Esophagus squamous epithelium (tissue), 5 donors: ENCODE measurements around the gene OAF. TPM values are rescaled to one million over a fixed set of nuclear protein-coding genes. Genes with fewer than 3 reads are reported as not detected.

Source experiments
- DNase-seq: peaks from one replicate; lab custom pipeline; 2025; lab: John Stamatoyannopoulos, UW
- H3K27ac ChIP-seq, 4 donors: fragments of 200-600 bp; sonication (generic); one replicate each; pipeline ENCODE4 v1.5.1; 2016 to 2019; ENCODE audit warnings: mild to moderate bottlenecking in 1 of 4
- H3K27me3 ChIP-seq, 4 donors: fragments of 200-600 bp; sonication (generic); 1 replicate in 3 of 4; 2 replicates in 1 of 4; pipeline versions ENCODE4 v1.5.1 to v1.6.0; 2017 to 2021; ENCODE audit warnings: antibody characterized with exemption in 1 of 4
- H3K36me3 ChIP-seq, 3 donors: fragments of 200-600 bp; sonication (generic); one replicate each; pipeline ENCODE4 v1.5.1; 2016 to 2019
- H3K4me1 ChIP-seq, 3 donors: fragments of 200-600 bp; sonication (generic); one replicate each; pipeline ENCODE4 v1.5.1; 2017 to 2019
- H3K4me3 ChIP-seq, 4 donors: fragments of 200-600 bp; sonication (generic); 1 replicate in 3 of 4; 2 replicates in 1 of 4; pipeline ENCODE4 v1.5.1; 2016 to 2019; ENCODE audit warnings: mild to moderate bottlenecking in 2 of 4, moderate library complexity in 1 of 4
- H3K9me3 ChIP-seq, 3 donors: fragments of 200-600 bp; sonication (generic); one replicate each; pipeline ENCODE4 v1.5.1; 2016 to 2019
- POLR2A ChIP-seq, 4 donors: fragments of 450-650 bp; IDR thresholded peaks; one replicate each; pipeline ENCODE4 v1.6.1; 2017; ENCODE audit warnings: antibody characterized with exemption in 4 of 4, mild to moderate bottlenecking in 4 of 4, moderate library complexity in 3 of 4
- WGBS, 2 donors: methylation state at CpG; one replicate each; pipeline ENCODE4 v1.1.5; 2018; 5-methylcytosine and 5-hydroxymethylcytosine counted together
- intact Hi-C: fragments of 100-400 bp; cut with DNase I; formaldehyde crosslinking; loops from one replicate; pipeline ENCODE4 v1.15.0; 2022
- total RNA-seq, 4 donors: library from RNA; depleted of rRNA; stranded (reverse); fragments of >200 nt; gene quantifications; one replicate each; pipeline ENCODE4 v1.1.0, GENCODE V29; 2016
- TF ChIP-seq, protein P1 (sequence below), 6 experiments: fragments of 450-650 bp in 4 of 6; fragments of 200-600 bp in 2 of 6; sonication (generic) in 2 of 6; IDR thresholded peaks; one replicate each; pipeline ENCODE4 v1.5.1; 2016 to 2019; ENCODE audit warnings: antibody characterized with exemption in 6 of 6, mild to moderate bottlenecking in 4 of 6, moderate library complexity in 4 of 6
- donor health status: DM: yes; HTN: yes; CAD: no.

Gene OAF
- total RNA-seq, 4 donors from 2014 or later: 7.4 to 49.0 (median 14.3) TPM

DNA sequence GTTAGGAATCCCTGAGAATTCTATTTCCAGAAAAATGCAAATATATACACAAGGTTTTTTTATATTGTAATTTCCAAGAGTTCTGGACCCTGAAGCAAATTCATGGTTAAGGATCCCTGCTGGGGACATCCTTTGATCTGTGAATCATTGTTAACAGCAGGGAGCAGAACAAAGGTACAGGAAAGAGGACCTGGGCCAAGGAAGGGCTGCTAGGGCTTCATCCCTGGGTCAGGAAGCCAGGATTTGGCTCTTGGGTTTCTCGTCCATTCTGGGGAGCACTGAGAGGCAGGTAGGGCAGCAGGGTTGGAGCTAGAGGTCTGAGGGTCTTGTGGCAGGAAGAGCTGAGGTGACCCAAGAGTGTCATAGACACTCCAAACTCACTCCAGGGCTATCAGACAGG, 10.2 kb upstream of the OAF start:
- Histone ChIP-seq H3K4me1 (peaks cover 0 to 25% (median 5%) of the 10 kb centered on the region in 3 donors), H3K27me3 (no peaks in the 10 kb centered on the region), H3K27ac (no peak overlapping the region), H3K9me3 (no peaks in the 10 kb centered on the region), H3K4me3 (no peak overlapping the region), H3K36me3 (no peaks in the 10 kb centered on the region)
- no peak for TF ChIP-seq POLR2A (IDR thresholded peaks at IDR 0.05)
- TF ChIP-seq, protein P1, sequence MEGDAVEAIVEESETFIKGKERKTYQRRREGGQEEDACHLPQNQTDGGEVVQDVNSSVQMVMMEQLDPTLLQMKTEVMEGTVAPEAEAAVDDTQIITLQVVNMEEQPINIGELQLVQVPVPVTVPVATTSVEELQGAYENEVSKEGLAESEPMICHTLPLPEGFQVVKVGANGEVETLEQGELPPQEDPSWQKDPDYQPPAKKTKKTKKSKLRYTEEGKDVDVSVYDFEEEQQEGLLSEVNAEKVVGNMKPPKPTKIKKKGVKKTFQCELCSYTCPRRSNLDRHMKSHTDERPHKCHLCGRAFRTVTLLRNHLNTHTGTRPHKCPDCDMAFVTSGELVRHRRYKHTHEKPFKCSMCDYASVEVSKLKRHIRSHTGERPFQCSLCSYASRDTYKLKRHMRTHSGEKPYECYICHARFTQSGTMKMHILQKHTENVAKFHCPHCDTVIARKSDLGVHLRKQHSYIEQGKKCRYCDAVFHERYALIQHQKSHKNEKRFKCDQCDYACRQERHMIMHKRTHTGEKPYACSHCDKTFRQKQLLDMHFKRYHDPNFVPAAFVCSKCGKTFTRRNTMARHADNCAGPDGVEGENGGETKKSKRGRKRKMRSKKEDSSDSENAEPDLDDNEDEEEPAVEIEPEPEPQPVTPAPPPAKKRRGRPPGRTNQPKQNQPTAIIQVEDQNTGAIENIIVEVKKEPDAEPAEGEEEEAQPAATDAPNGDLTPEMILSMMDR (IDR thresholded peaks at IDR 0.05): no peak
- no peak for DNase-seq
- intact Hi-C loops: no loop called here
- 88% methylated on average over 1 of the region's 1 CpG; no CpG with 5 or more reads in 1 of the 2 donors for WGBS, 2 donors

DNA sequence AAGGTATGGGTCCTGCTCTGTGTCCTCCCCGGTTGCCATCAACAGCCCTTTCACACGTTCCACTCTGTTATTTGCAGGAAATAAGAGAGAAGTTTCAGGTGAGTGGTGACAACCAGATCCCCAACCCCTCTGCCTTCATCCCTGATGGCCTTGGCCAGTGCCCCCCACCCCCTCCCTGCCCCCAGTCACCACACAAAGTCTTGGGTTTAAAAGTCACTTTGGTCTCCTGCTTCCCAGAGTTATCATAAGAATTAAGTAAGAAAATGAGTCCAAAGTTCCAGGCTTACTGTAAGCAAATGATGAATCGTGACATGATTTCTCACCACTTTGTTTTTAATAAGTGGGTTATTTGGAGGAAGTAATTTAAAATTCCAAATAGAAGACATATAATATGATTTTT, 9.2 kb upstream of the OAF start:
- intact Hi-C loops: no loop called here
- H3K36me3 ChIP-seq: no peaks in the 10 kb centered on the region
- WGBS, 2 donors: 54 to 68% methylated on average over 3 of the region's 3 CpGs
- H3K4me3 ChIP-seq: no peak overlapping the region
- no peaks in the 10 kb centered on the region for H3K27me3 ChIP-seq
- no peak for DNase-seq
- no peak overlapping the region for H3K27ac ChIP-seq
- TF ChIP-seq, protein P1 (IDR thresholded peaks at IDR 0.05): no peak
- no peak for TF ChIP-seq POLR2A (IDR thresholded peaks at IDR 0.05)
- H3K9me3 ChIP-seq: no peaks in the 10 kb centered on the region
- H3K4me1 ChIP-seq: peaks cover 0 to 30% (median 5%) of the 10 kb centered on the region in 3 donors

DNA sequence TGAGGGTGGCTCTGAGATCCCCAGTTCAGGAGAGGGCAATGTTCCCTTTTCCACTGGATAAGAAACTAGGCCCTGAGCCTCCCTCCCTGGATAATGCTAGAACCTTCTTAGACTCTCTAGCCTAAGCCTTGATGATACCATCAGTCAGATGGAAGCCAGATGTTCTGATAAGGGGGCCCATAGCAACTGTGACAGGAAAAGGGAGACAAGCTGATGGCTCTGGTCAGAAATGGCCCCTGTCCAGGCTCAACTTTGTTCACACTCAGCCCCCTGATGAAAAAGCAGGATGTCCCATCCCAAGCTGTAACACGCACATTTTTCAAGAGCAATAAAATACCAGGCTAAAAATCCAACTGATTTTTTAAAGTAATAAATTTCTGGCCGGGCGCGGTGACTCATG, 7.2 kb upstream of the OAF start:
- Histone ChIP-seq H3K4me1 (peaks cover 9 to 36% (median 12%) of the 10 kb centered on the region in 3 donors), H3K36me3 (no peaks in the 10 kb centered on the region), H3K27ac (no peak overlapping the region), H3K27me3 (no peaks in the 10 kb centered on the region), H3K9me3 (no peaks in the 10 kb centered on the region), H3K4me3 (no peak overlapping the region)
- intact Hi-C loops: no loop called here
- DNase-seq: no peak
- WGBS, 2 donors: 69 to 80% methylated on average over 3 of the region's 4 CpGs
- TF ChIP-seq POLR2A (IDR thresholded peaks at IDR 0.05): no peak
- TF ChIP-seq, protein P1 (IDR thresholded peaks at IDR 0.05): no peak

DNA sequence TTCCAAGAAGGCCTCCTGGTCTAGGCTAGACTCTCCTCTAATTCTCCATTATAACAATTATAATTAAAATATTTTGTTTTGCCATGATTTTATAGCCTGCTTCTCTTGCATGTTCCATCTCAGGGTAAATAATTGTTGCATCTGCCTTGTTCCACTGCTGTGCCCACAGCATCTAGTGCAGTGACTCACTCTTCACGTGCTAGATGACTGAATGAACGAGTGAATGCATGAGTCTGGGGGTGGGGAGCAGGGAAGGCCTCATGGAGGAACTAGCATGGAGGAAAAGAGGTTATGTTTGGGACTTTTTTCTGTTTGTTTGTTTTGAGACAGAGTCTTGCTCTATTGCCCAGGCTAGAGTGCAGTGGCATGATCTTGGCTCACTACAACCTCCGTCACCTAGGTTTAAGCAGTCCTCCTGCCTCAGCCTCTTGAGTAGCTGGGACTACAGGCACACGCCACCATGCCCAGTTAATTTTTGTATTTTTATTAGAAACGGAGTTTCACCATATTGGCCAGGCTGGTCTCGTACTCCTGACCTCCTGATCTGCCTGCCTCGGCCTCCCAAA, 5.2 kb upstream of the OAF start:
- DNase-seq: no peak
- Histone ChIP-seq H3K4me1 (peaks cover 23 to 56% (median 26%) of the 10 kb centered on the region in 3 donors), H3K27ac (no peak overlapping the region), H3K4me3 (no peak overlapping the region), H3K36me3 (no peaks in the 10 kb centered on the region), H3K27me3 (no peaks in the 10 kb centered on the region), H3K9me3 (no peaks in the 10 kb centered on the region)
- intact Hi-C loops: no loop called here
- TF ChIP-seq, protein P1 (IDR thresholded peaks at IDR 0.05): no peak
- TF ChIP-seq POLR2A (IDR thresholded peaks at IDR 0.05): no peak
- WGBS, 2 donors: 66 to 72% methylated on average over 5 to 6 of the region's 7 CpGs

DNA sequence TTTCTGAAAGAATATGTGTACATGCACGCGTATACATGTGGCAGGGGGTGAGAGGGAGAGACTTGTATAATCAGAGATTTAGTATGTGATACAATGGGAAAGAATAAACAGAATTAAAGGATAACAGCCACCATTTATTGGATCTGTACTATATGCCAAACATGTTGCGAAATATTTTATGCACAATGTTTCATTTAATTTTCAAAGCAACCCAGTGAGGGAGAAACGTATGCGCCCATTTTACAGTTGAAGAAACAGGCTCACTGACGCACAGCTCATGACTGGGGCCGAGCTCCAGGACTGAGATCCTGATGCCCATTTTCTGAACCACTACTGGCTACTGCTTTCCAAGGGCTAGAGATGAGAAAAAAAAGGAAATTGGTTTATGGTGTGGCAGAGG, 3.3 kb upstream of the OAF start:
- Histone ChIP-seq H3K9me3 (no peaks in the 10 kb centered on the region), H3K4me1 (peaks cover 31 to 70% (median 32%) of the 10 kb centered on the region in 3 donors), H3K36me3 (no peaks in the 10 kb centered on the region), H3K4me3 (no peak overlapping the region), H3K27me3 (peaks cover 0 to 5% (median 0%) of the 10 kb centered on the region in 4 donors), H3K27ac (peak overlapping the region in 3 of 4 donors; percentile 80 to 90 (median 89))
- TF ChIP-seq, protein P1 (IDR thresholded peaks at IDR 0.05): no peak
- TF ChIP-seq POLR2A (IDR thresholded peaks at IDR 0.05): no peak
- no peak for DNase-seq
- WGBS, 2 donors: 69 to 75% methylated on average over 7 of the region's 7 CpGs
- intact Hi-C loops: no loop called here
